ENCODE data around the gene CROCC. TPM values are rescaled to one million over a fixed set of nuclear protein-coding genes. Genes with fewer than 3 reads are reported as not detected.
A peak's percentile ranks its signal among the peaks of the same experiment; 100 is the strongest.

Gene CROCC
- total and polyA plus RNA-seq, 9 of the 15 experiments (the other 6 are each of a cell fraction or from before 2014, with no cell fraction given), result 0.17 to 15.4 (median 7.6) TPM

DNA sequence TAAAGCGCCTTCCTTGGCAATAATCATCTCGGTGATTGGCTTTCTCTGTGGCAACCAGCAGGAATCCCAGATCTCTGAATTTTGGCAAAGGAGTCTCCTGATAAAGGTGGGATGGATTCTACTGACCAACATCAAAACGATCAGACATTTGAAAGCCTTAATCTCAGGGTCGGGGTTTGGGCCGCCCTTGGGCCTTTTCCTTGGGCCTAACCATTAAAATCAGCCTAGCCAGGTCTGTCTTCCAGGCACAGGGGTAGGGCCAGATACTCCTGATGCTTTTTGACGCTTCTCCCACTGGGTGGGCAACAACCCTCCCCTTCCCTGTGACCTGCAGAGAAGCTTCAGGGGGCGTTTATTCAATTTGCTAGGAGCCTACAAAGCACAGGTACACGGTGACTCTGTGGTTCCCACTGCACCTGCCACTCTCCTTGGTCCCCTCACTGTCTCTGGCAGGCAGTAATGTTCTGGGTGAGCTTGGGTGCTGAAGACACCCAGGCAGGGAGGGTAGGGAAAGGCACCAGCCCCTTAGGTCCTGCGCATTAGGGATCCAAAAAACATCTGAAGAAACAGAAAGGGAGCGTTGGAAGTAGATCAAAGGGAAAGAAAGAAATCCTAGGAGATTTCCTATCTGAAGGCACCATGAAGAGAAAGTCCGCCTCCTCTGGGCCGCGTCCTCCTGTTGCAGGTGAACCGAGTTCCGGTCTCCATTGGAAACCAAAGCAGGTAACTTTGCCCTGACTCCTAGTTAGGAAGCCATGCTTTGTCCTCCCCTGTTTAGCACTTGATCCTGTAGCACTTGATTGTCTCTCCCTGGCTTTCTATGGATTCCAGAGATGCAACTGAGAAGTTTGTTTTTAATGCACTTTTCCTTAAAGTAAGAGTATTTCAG, 13.6 kb upstream of the CROCC start:
- no peaks in the 10 kb centered on the region for H3K9me1 ChIP-seq (ENCODE audit: control insufficient read depth, insufficient read depth, low read length)
- no peaks in the 10 kb centered on the region for H3K36me3 ChIP-seq (ENCODE audit: control insufficient read depth, insufficient read depth, low read length)
- DNase-seq (ENCODE audit: extremely low read depth in 1 of 4, low spot score in 3 of 4) (no peak), ATAC-seq (no peak), FAIRE-seq (no peak)
- H3K79me2 ChIP-seq (ENCODE audit: control insufficient read depth, insufficient read depth, low read length), result no peaks in the 10 kb centered on the region
- intact Hi-C loops (cut with micrococcal nuclease), result no loop called here
- ChIA-PET POLR2A (interaction anchor here (4.0 kb wide), 1 partner anchor 12 kb away, joined by 71 read pairs; the partner anchor contains the start of gene RNU1-2), CTCF (ENCODE audit: low intra/inter-chr PET ratio) (no interaction called here)
- H3K4me2 ChIP-seq (ENCODE audit: insufficient read depth, low read length), result no peak overlapping the region
- in situ Hi-C loops (cut with MboI), result loop anchor here (25.0 kb wide), 1 partner anchor 296 kb away; the partner anchor contains the start of gene NBPF1
- H3K4me3 ChIP-seq, result no peak overlapping the region
- no peak overlapping the region for H2AFZ ChIP-seq (ENCODE audit: low read depth, low read length)
- H3K27ac ChIP-seq (ENCODE audit: extremely low read depth, low read depth, low read length), result no peak overlapping the region
- 60% methylated on average over 15 of the region's 15 CpGs for WGBS (ENCODE audit: insufficient coverage, low coverage, missing lambda C conversion rate)
- no peaks in the 10 kb centered on the region for H4K20me1 ChIP-seq (replicated peaks; ENCODE audit: control insufficient read depth, insufficient read depth, low read length)
- H3K9ac ChIP-seq (ENCODE audit: insufficient read depth in 1 of 2, low read depth in 2 of 2, low read length in 2 of 2), result peak overlapping the region in 1 of 2 experiments; percentile 4; a peak in 1 of 4 replicates
- H3K4me1 ChIP-seq (replicated peaks in 1 of 2; ENCODE audit: control insufficient read depth in 2 of 2, insufficient read depth in 2 of 2, low read length in 2 of 2), result peaks cover 15 to 16% of the 10 kb centered on the region in 2 experiments; a peak in 4 of 5 replicates
- no peaks in the 10 kb centered on the region for H3K27me3 ChIP-seq (ENCODE audit: control insufficient read depth in 2 of 2, insufficient read depth in 2 of 2, low read length in 2 of 2)
- 0 out of 2 replicates have a peak, but pooled peaks cover 7% of the 10 kb centered on the region for H3K9me3 ChIP-seq (replicated peaks; ENCODE audit: control insufficient read depth, insufficient read depth, low read depth, low read length)
- BruUV-seq (replicated peaks), result no TSS peak
- TF ChIP-seq CBFA2T2 (conservative IDR thresholded peaks at IDR 0.05) (no peak), GTF2A2 (tag; IDR thresholded peaks at IDR 0.05) (no peak), HNRNPK (IDR thresholded peaks at IDR 0.05; ENCODE audit: low read depth, low read length, poor library complexity, severe bottlenecking) (no peak), SMC3 (conservative IDR thresholded peaks at IDR 0.05; ENCODE audit: insufficient read depth, low read depth, low read length) (no peak), ZNF830 (CRISPR knock-in tag; IDR thresholded peaks at IDR 0.05) (no peak), HDAC3 (IDR thresholded peaks at IDR 0.05; ENCODE audit: borderline replicate concordance, partially characterized antibody) (no peak), NR2F6 (CRISPR knock-in tag; IDR thresholded peaks at IDR 0.05) (no peak), ZNF589 (CRISPR knock-in tag; IDR thresholded peaks at IDR 0.05; ENCODE audit: low read depth) (no peak), SMARCE1 (IDR thresholded peaks at IDR 0.05) (no peak), MTA3 (IDR thresholded peaks at IDR 0.05; ENCODE audit: borderline replicate concordance) (no peak), HDAC6 (IDR thresholded peaks at IDR 0.05; ENCODE audit: low read depth, low read length) (no peak), CBX8 (IDR thresholded peaks at IDR 0.05; ENCODE audit: borderline replicate concordance, extremely low read depth, low read depth, low read length, poor library complexity, severe bottlenecking) (no peak), SMAD4 (CRISPR knock-in tag; conservative IDR thresholded peaks at IDR 0.05) (no peak)
- TF ChIP-seq, protein P1, sequence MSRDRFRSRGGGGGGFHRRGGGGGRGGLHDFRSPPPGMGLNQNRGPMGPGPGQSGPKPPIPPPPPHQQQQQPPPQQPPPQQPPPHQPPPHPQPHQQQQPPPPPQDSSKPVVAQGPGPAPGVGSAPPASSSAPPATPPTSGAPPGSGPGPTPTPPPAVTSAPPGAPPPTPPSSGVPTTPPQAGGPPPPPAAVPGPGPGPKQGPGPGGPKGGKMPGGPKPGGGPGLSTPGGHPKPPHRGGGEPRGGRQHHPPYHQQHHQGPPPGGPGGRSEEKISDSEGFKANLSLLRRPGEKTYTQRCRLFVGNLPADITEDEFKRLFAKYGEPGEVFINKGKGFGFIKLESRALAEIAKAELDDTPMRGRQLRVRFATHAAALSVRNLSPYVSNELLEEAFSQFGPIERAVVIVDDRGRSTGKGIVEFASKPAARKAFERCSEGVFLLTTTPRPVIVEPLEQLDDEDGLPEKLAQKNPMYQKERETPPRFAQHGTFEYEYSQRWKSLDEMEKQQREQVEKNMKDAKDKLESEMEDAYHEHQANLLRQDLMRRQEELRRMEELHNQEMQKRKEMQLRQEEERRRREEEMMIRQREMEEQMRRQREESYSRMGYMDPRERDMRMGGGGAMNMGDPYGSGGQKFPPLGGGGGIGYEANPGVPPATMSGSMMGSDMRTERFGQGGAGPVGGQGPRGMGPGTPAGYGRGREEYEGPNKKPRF (IDR thresholded peaks at IDR 0.05; ENCODE audit: low read depth, low read length), result no peak
- TF ChIP-seq, protein P2, sequence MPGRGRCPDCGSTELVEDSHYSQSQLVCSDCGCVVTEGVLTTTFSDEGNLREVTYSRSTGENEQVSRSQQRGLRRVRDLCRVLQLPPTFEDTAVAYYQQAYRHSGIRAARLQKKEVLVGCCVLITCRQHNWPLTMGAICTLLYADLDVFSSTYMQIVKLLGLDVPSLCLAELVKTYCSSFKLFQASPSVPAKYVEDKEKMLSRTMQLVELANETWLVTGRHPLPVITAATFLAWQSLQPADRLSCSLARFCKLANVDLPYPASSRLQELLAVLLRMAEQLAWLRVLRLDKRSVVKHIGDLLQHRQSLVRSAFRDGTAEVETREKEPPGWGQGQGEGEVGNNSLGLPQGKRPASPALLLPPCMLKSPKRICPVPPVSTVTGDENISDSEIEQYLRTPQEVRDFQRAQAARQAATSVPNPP (IDR thresholded peaks at IDR 0.05; ENCODE audit: borderline replicate concordance, insufficient read depth, insufficient read length), result no peak
- TF ChIP-seq, protein P3, sequence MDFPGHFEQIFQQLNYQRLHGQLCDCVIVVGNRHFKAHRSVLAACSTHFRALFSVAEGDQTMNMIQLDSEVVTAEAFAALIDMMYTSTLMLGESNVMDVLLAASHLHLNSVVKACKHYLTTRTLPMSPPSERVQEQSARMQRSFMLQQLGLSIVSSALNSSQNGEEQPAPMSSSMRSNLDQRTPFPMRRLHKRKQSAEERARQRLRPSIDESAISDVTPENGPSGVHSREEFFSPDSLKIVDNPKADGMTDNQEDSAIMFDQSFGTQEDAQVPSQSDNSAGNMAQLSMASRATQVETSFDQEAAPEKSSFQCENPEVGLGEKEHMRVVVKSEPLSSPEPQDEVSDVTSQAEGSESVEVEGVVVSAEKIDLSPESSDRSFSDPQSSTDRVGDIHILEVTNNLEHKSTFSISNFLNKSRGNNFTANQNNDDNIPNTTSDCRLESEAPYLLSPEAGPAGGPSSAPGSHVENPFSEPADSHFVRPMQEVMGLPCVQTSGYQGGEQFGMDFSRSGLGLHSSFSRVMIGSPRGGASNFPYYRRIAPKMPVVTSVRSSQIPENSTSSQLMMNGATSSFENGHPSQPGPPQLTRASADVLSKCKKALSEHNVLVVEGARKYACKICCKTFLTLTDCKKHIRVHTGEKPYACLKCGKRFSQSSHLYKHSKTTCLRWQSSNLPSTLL (IDR thresholded peaks at IDR 0.05), result no peak
